DND-41 (cell line): Measurements from ENCODE around the gene DPYSL4.
"Not testable (repeated sequence)": the region's sequence is repeated elsewhere in the genome, so short reads cannot be mapped to it uniquely, and the experiment has no call there.

Experiments
- ATAC-seq: fragments of 200-7000 bp; cut with Tn5 transposase; 3 replicates; pipeline ENCODE4 v1.9.1; 2021; ENCODE audit warnings: low read depth; ENCODE audit not compliant: insufficient read depth
- DNase-seq: peaks from one replicate; pipeline ENCODE4 v3.0.0-alpha.2; 2020
- H2AFZ ChIP-seq: 2 replicates; pipeline ENCODE4 v1.6.0; 2012; ENCODE audit warnings: low read depth, low read length
- H3K27ac ChIP-seq: 2 replicates; pipeline ENCODE4 v1.5.1; 2012; ENCODE audit warnings: low read length, inconsistent platforms
- H3K27me3 ChIP-seq: fragments of 200-600 bp; sonication (generic); 2 replicates; pipeline ENCODE4 v1.6.0; 2012; ENCODE audit warnings: low read length, mild to moderate bottlenecking, inconsistent platforms; ENCODE audit not compliant: insufficient read depth, poor library complexity
- H3K36me3 ChIP-seq: 2 replicates; pipeline ENCODE4 v1.5.1; 2012; ENCODE audit warnings: low read length, inconsistent platforms; ENCODE audit not compliant: insufficient read depth
- H3K4me1 ChIP-seq: 2 replicates; pipeline ENCODE4 v1.5.1; 2012; ENCODE audit warnings: mild to moderate bottlenecking, low read length; ENCODE audit not compliant: insufficient read depth
- H3K4me2 ChIP-seq: 2 replicates; pipeline ENCODE4 v1.6.0; 2012; ENCODE audit warnings: mild to moderate bottlenecking, moderate library complexity, low read length, inconsistent platforms; ENCODE audit not compliant: insufficient read depth
- H3K4me3 ChIP-seq, 2 experiments: fragments of 200-600 bp in 1 of 2; shearing (Covaris generic) in 1 of 2; 2 replicates each; pipeline ENCODE4 v1.5.1; 2012 to 2016; ENCODE audit warnings: inconsistent platforms in 2 of 2, low read length in 2 of 2, mild to moderate bottlenecking in 2 of 2, low read depth in 1 of 2, moderate library complexity in 1 of 2
- H3K79me2 ChIP-seq: 2 replicates; pipeline ENCODE4 v1.6.0; 2012; ENCODE audit warnings: low read length, inconsistent platforms; ENCODE audit not compliant: insufficient read depth
- H3K9ac ChIP-seq: 2 replicates; pipeline ENCODE4 v1.6.0; 2012; ENCODE audit warnings: low read depth, mild to moderate bottlenecking, inconsistent platforms, low read length, moderate library complexity
- H3K9me3 ChIP-seq: 2 replicates; pipeline ENCODE4 v1.5.1; 2012; ENCODE audit warnings: low read length, moderate library complexity, mild to moderate bottlenecking, inconsistent platforms; ENCODE audit not compliant: insufficient read depth, severe bottlenecking
- H4K20me1 ChIP-seq: 2 replicates; pipeline ENCODE4 v1.6.0; 2012; ENCODE audit warnings: low read length; ENCODE audit not compliant: insufficient read depth
- EZH2 ChIP-seq: IDR thresholded peaks from 3 replicates; pipeline ENCODE4 v1.6.1; 2012; ENCODE audit warnings: borderline replicate concordance, low read depth, mild to moderate bottlenecking, moderate library complexity, low read length, inconsistent platforms; ENCODE audit not compliant: severe bottlenecking
- TF ChIP-seq, protein P1 (sequence below): IDR thresholded peaks from 2 replicates; pipeline ENCODE4 v1.5.1; 2012; ENCODE audit warnings: borderline replicate concordance, low read length, moderate library complexity, mild to moderate bottlenecking; ENCODE audit not compliant: poor library complexity, severe bottlenecking; ENCODE audit errors: extremely low read depth

Gene DPYSL4

DNA sequence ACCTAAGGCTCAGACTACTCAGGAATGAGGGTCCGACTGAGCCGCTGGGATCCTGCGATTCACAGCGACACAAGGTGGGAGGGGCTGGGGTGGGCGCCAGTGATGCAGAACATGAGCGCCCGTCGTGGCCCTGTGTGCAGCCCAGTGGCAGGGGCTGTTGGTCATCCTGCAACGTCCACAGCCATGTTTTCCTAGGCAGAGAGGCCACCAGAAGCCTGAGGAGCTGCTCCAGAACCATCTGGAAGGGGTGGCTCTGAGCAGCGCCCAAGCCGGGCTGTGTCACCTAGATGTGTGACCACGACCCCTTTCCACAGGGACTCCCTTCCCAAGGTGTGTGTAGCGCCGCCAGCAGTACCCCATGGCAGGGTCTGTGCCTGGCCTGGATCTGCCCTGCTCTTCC, 24.5 kb downstream of the DPYSL4 start:
- no peaks in the 10 kb centered on the region for H3K9me3 ChIP-seq
- no peak overlapping the region for H3K4me3 ChIP-seq
- no peaks in the 10 kb centered on the region for H3K27me3 ChIP-seq
- H3K79me2 ChIP-seq = no peaks in the 10 kb centered on the region
- no peaks in the 10 kb centered on the region for H3K4me1 ChIP-seq
- no peaks in the 10 kb centered on the region for H3K36me3 ChIP-seq
- H4K20me1 ChIP-seq = no peaks in the 10 kb centered on the region
- no peak for ATAC-seq
- no peak overlapping the region for H3K27ac ChIP-seq
- H3K4me2 ChIP-seq = no peak overlapping the region
- no peak for DNase-seq
- TF ChIP-seq, protein P1, sequence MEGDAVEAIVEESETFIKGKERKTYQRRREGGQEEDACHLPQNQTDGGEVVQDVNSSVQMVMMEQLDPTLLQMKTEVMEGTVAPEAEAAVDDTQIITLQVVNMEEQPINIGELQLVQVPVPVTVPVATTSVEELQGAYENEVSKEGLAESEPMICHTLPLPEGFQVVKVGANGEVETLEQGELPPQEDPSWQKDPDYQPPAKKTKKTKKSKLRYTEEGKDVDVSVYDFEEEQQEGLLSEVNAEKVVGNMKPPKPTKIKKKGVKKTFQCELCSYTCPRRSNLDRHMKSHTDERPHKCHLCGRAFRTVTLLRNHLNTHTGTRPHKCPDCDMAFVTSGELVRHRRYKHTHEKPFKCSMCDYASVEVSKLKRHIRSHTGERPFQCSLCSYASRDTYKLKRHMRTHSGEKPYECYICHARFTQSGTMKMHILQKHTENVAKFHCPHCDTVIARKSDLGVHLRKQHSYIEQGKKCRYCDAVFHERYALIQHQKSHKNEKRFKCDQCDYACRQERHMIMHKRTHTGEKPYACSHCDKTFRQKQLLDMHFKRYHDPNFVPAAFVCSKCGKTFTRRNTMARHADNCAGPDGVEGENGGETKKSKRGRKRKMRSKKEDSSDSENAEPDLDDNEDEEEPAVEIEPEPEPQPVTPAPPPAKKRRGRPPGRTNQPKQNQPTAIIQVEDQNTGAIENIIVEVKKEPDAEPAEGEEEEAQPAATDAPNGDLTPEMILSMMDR = no peak
- TF ChIP-seq EZH2 = no peak
- H3K9ac ChIP-seq = no peak overlapping the region
- no peak overlapping the region for H2AFZ ChIP-seq

GRCh38 chr10:132212816-132213215, 26.1 kb downstream of the DPYSL4 start:
- no peaks in the 10 kb centered on the region for H3K79me2 ChIP-seq
- no peak for DNase-seq
- H3K27ac ChIP-seq = no peak overlapping the region
- no peak for ATAC-seq
- no peak overlapping the region for H2AFZ ChIP-seq
- H3K4me1 ChIP-seq = no peaks in the 10 kb centered on the region
- H4K20me1 ChIP-seq = no peaks in the 10 kb centered on the region
- no peak overlapping the region for H3K9ac ChIP-seq
- H3K4me3 ChIP-seq = no peak overlapping the region
- TF ChIP-seq, protein P1 = no peak
- no peak for TF ChIP-seq EZH2
- no peaks in the 10 kb centered on the region for H3K36me3 ChIP-seq
- no peak overlapping the region for H3K4me2 ChIP-seq
- H3K9me3 ChIP-seq = peaks cover 10% of the 10 kb centered on the region
- H3K27me3 ChIP-seq = no peaks in the 10 kb centered on the region

DNA sequence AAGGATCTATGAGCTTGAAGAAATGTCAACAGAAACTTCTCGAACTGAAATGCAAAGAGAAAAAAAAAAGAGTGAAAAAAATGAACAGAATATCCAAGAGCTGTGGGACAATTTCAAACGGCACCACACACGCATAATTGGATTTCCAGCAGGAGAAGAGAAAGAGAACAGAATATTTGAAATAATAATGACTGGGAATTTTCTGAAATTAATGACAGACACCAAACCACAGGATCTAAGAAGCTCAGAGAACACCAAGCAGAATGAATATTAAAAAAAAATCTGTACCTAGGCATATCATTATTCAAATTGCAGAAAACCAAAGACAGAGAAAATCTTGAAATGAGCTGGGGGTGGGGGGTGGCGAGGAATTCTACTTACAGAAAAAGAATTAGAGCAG, 27.2 kb downstream of the DPYSL4 start:
- TF ChIP-seq, protein P1 = no peak
- no peak for TF ChIP-seq EZH2
- Histone ChIP-seq H3K79me2 (no peaks in the 10 kb centered on the region), H3K27ac (no peak overlapping the region), H3K27me3 (no peaks in the 10 kb centered on the region), H3K4me2 (no peak overlapping the region), H3K4me3 (no peak overlapping the region), H3K9me3 (peaks cover 10% of the 10 kb centered on the region), H3K36me3 (no peaks in the 10 kb centered on the region), H3K9ac (no peak overlapping the region), H4K20me1 (no peaks in the 10 kb centered on the region), H3K4me1 (no peaks in the 10 kb centered on the region), H2AFZ (no peak overlapping the region)
- DNase-seq (no peak), ATAC-seq (no peak)

- H3K4me1 ChIP-seq, H3K27ac ChIP-seq, H4K20me1 ChIP-seq, H3K4me2 ChIP-seq, H3K27me3 ChIP-seq, H3K9ac ChIP-seq, DNase-seq, H3K36me3 ChIP-seq, ATAC-seq, H2AFZ ChIP-seq, H3K4me3 ChIP-seq, H3K79me2 ChIP-seq, H3K9me3 ChIP-seq: not testable (repeated sequence)
Measured at GRCh38 chr10:132216441-132216840, 29.7 kb downstream of the DPYSL4 start.
